GM04504 (cell line): ENCODE measurements around the gene SULF2.

Source experiments
- DNase-seq: peaks from one replicate; pipeline ENCODE4 v3.0.0-alpha.2; 2012; ENCODE audit warnings: low read depth

The SULF2 gene

GRCh38 chr20:47642624-47643023, 142.7 kb downstream of the SULF2 start:
- DNase-seq = no peak

- DNase-seq = no peak
These were observed 143.2 kb downstream of the SULF2 start for GRCh38 chr20:47642118-47642517.

DNA sequence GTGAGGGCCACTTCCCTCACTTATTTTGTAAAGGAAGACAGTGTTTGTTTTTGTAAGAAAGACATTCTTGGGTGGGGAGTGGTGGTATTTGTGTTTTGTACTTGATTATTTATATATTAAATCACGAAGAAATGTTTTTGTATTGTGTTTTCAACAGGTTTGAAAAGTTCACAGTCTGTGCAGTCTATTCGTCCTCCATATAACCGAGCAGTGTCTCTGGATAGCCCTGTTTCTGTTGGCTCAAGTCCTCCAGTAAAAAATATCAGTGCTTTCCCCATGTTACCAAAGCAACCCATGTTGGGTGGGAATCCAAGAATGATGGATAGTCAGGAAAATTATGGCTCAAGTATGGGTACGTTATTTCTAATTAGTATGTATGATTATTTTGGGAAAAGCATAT, 146.4 kb downstream of the SULF2 start:
- DNase-seq = no peak

DNA sequence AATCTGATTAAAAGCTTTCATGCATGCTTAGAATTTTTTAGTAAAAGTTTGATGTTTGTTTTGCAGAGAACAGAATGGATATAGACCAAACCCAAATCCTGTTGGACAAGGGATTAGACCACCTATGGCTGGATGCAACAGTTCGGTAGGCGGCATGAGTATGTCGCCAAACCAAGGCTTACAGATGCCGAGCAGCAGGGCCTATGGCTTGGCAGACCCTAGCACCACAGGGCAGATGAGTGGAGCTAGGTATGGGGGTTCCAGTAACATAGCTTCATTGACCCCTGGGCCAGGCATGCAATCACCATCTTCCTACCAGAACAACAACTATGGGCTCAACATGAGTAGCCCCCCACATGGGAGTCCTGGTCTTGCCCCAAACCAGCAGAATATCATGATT, 150.0 kb downstream of the SULF2 start:
- DNase-seq = no peak

GRCh38 chr20:47631078-47631477, 154.2 kb downstream of the SULF2 start:
- no peak for DNase-seq

- no peak for DNase-seq
These were observed 155.4 kb downstream of the SULF2 start for GRCh38 chr20:47629907-47630306.

DNA sequence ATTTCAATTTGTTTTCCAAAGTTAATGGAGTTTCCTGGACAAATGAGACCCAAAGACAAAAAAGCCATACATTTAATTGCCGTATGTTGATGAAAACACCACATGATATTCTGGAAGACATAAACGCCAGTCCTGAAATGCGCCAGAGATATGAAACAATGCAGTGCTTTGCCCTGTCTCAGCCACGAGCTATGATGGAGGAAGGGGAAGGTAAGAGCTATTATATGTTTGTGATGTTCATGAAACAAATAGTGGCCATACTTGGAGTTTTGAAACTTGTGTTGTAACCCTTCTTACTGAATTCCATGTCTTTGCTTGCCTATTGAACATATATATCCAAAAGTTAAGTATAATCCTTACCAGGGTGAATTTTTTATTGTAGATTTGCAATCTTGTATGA, 157.7 kb downstream of the SULF2 start:
- DNase-seq = no peak

GRCh38 chr20:47623206-47623605, 162.1 kb downstream of the SULF2 start:
- no peak for DNase-seq

DNA sequence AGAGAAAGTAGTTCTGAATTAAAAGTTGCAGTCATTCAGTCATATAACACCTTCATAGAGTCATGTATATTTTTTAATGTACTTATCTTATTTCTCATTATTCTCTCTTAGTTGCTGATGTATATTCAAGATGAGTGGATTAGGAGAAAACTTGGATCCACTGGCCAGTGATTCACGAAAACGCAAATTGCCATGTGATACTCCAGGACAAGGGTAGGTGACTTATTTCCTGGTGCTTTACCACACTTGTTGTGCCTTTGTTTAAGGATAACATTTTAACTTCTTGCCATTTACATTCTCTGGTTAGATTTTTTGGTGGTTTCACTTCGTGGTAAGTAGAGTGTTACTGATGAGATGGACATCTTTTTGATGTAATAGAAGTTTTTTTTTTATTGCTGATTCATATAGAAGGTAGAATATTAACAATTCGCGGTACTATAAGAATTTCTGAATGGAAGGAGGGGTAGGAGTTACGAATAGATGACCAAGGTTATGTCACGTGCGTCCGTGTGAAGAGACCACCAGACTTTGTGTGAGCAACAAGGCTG, 163.1 kb downstream of the SULF2 start:
- no peak for DNase-seq

DNA sequence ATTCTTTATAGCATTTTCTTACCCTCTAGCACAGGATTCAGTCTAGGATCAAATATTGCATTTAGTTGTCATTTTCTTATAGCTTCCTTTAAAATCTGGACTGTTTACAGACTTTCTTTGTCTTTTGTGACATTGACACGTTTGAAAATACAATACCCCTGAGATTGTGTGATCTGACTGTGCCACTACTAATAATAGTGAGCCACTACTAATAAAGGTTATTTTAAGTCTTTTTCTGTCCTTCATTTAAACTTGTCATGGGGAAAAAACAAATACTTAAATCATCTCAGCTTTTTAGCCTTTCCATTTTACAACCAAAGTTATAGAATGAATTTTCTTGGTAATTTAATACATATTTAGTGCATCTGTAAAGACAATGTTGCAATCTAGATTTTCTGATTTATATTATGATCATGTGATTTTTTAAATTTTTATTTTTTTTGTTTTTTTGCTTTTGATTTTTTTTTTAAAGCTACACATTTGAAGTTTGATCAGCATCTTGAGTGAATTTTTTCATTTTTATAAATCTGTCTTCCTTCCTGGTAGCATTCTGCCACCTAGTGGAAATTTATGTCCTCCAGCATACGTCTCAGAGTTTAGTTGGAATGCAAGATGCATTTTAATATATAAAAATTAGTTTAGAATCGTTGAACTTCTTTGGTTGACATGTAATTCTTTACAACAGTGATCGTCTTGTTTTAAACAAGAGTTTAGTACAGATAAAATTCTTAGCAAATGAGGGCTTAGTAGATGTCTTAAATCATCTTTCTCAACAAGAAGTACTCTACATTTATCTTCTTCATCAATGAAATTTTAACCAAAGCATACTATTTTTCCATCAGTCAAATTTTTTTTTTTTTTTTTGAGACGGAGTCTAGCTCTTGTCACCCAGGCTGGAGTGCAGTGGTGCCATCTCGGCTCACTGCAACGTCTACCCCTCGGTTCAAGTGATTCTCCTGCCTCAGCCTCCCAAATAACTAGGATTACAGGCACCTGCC, 164.2 kb downstream of the SULF2 start:
- DNase-seq = peak; percentile 28

GRCh38 chr20:47618479-47618878, 166.8 kb downstream of the SULF2 start:
- no peak for DNase-seq

DNA sequence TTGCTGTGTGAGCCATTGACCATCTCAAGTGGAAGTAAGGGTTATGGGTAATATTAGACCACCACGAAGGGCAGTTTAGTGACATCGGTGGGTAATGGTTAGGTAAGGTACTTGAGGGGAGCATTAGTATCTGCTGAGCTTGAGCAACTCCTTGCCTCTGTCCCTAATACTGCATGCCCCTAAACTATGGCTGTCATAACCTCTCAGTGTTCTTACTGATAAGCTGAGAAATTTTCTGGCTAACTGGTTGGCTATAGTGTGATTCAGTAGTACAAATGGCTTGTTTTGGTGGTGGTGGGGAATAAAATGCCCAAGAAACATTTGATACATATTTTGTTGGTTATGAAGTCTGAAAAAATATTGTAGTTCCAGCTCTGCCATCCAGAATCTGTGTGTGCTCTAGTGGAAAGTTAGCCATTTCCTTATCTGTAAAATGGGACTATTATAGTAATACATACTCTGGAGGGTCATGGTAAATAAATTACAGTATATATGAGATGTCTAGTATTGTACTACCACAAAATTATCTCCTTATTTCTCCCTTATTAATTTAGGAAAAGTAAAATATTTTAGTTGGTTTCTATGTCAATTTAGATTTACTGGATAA, 170.5 kb downstream of the SULF2 start:
- DNase-seq = no peak

DNA sequence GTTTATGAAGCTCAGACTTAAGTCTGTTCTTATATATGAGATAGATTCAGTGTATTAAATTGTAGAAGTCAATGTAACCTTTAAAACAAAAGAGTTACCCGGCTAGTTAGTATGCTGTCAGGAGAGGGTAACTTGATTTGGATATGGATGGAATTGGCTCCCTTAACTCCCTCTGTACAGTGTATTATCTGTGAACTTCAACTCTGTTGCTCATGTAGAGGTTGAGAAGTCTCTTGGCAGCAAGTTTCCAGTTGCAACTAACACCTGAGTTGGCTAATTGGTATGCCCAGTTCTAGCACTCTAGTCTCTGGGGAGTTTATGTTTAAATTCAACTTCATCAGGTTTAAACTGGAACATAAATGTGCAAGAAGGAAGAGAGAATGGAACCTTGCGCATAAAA, 172.6 kb downstream of the SULF2 start:
- no peak for DNase-seq

GRCh38 chr20:47611785-47612184, 173.5 kb downstream of the SULF2 start:
- no peak for DNase-seq

GRCh38 chr20:47610945-47611250, 174.4 kb downstream of the SULF2 start:
- DNase-seq = no peak

- peak; percentile 38 for DNase-seq
These were observed 174.9 kb downstream of the SULF2 start for GRCh38 chr20:47610247-47610944.

GRCh38 chr20:47609001-47609400, 176.3 kb downstream of the SULF2 start:
- no peak for DNase-seq
